ENCODE results near the gene KIAA1210.

Gene KIAA1210

GRCh38 chrX:119071381-119071780 is 56.2 kb downstream of the KIAA1210 start:
- Histone ChIP-seq H3K36me3 (ENCODE audit: control insufficient read depth in 2 of 2, insufficient read depth in 2 of 2, low read length in 2 of 2) (no peaks in the 10 kb centered on the region), H3K4me3 (ENCODE audit: low read length in 2 of 2) (no peak overlapping the region), H3K27ac (ENCODE audit: low read length) (no peak overlapping the region), H3K9ac (ENCODE audit: low read length in 2 of 2) (no peak overlapping the region), H3K27me3 (ENCODE audit: control insufficient read depth in 1 of 2, insufficient read depth in 2 of 2, low read length in 2 of 2) (peaks cover 0 to 6% of the 10 kb centered on the region in 2 donors), H3K4me1 (ENCODE audit: control insufficient read depth, insufficient read depth, low read length) (no peaks in the 10 kb centered on the region), H3K9me3 (ENCODE audit: control insufficient read depth in 2 of 2, low read length in 2 of 2) (no peaks in the 10 kb centered on the region)

GRCh38 chrX:119069762-119070161 is 57.9 kb downstream of the KIAA1210 start:
- Histone ChIP-seq H3K27ac (ENCODE audit: low read length) (no peak overlapping the region), H3K27me3 (ENCODE audit: control insufficient read depth in 1 of 2, insufficient read depth in 2 of 2, low read length in 2 of 2) (peaks cover 0 to 6% of the 10 kb centered on the region in 2 donors), H3K4me3 (ENCODE audit: low read length in 2 of 2) (no peak overlapping the region), H3K4me1 (ENCODE audit: control insufficient read depth, insufficient read depth, low read length) (no peaks in the 10 kb centered on the region), H3K9me3 (ENCODE audit: control insufficient read depth in 2 of 2, low read length in 2 of 2) (no peaks in the 10 kb centered on the region), H3K36me3 (ENCODE audit: control insufficient read depth in 2 of 2, insufficient read depth in 2 of 2, low read length in 2 of 2) (no peaks in the 10 kb centered on the region), H3K9ac (ENCODE audit: low read length in 2 of 2) (no peak overlapping the region)

GRCh38 chrX:119069128-119069527 is 58.5 kb downstream of the KIAA1210 start:
- Histone ChIP-seq H3K9me3 (ENCODE audit: control insufficient read depth in 2 of 2, low read length in 2 of 2) (no peaks in the 10 kb centered on the region), H3K4me3 (ENCODE audit: low read length in 2 of 2) (no peak overlapping the region), H3K9ac (ENCODE audit: low read length in 2 of 2) (no peak overlapping the region), H3K36me3 (ENCODE audit: control insufficient read depth in 2 of 2, insufficient read depth in 2 of 2, low read length in 2 of 2) (no peaks in the 10 kb centered on the region), H3K4me1 (ENCODE audit: control insufficient read depth, insufficient read depth, low read length) (no peaks in the 10 kb centered on the region), H3K27me3 (ENCODE audit: control insufficient read depth in 1 of 2, insufficient read depth in 2 of 2, low read length in 2 of 2) (peaks cover 0 to 6% of the 10 kb centered on the region in 2 donors), H3K27ac (ENCODE audit: low read length) (no peak overlapping the region)

DNA sequence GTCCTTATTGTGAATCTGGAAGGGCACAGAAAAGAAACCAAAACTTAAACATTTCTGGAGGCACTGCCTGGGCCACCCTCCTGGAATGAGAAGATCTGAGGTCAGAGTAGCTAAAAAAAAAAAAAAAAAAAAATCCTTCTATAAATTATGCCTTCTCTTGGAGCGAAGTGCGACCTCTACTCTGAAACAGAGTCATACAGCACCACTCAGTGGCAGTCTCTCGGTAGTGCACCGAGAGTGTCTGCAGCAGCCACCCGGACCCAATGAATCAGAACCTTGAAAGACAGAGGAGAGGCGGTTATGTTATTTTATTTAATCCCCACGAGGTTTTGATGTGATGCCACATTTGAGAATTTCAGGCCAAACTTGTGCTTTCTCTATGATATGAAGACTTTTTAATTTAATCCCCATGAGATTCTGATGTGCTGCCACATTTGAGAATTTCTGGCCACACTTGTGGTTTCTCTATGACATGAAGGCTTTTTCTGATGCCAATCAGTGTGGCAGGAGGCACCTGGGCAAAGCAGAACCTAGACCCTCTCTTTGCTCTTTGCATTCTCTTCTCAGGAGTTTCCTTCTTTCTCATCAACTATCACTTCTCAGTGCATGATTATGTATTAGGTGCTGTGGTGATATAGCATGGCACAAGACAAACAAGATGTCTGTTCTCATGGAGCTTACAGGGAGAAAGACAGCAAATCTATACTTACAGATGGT is 60.4 kb downstream of the KIAA1210 start:
- no peak overlapping the region for H3K27ac ChIP-seq (ENCODE audit: low read length)
- H3K36me3 ChIP-seq (ENCODE audit: control insufficient read depth in 2 of 2, insufficient read depth in 2 of 2, low read length in 2 of 2) = no peaks in the 10 kb centered on the region

GRCh38 chrX:119063428-119063827 is 64.2 kb downstream of the KIAA1210 start:
- Histone ChIP-seq H3K9ac (ENCODE audit: low read length in 2 of 2) (no peak overlapping the region), H3K4me1 (ENCODE audit: control insufficient read depth, insufficient read depth, low read length) (no peaks in the 10 kb centered on the region), H3K27ac (ENCODE audit: low read length) (no peak overlapping the region), H3K27me3 (ENCODE audit: control insufficient read depth in 1 of 2, insufficient read depth in 2 of 2, low read length in 2 of 2) (no peaks in the 10 kb centered on the region), H3K9me3 (ENCODE audit: control insufficient read depth in 2 of 2, low read length in 2 of 2) (no peaks in the 10 kb centered on the region), H3K4me3 (ENCODE audit: low read length in 2 of 2) (no peak overlapping the region), H3K36me3 (ENCODE audit: control insufficient read depth in 2 of 2, insufficient read depth in 2 of 2, low read length in 2 of 2) (no peaks in the 10 kb centered on the region)

More for the DNA sequence above, 60.4 kb downstream of the KIAA1210 start:
- Histone ChIP-seq H3K27me3 (ENCODE audit: control insufficient read depth in 1 of 2, insufficient read depth in 2 of 2, low read length in 2 of 2) (peaks cover 0 to 6% of the 10 kb centered on the region in 2 donors), H3K9ac (ENCODE audit: low read length in 2 of 2) (no peak overlapping the region), H3K9me3 (ENCODE audit: control insufficient read depth in 2 of 2, low read length in 2 of 2) (no peaks in the 10 kb centered on the region), H3K4me3 (ENCODE audit: low read length in 2 of 2) (no peak overlapping the region), H3K4me1 (ENCODE audit: control insufficient read depth, insufficient read depth, low read length) (no peaks in the 10 kb centered on the region)

DNA sequence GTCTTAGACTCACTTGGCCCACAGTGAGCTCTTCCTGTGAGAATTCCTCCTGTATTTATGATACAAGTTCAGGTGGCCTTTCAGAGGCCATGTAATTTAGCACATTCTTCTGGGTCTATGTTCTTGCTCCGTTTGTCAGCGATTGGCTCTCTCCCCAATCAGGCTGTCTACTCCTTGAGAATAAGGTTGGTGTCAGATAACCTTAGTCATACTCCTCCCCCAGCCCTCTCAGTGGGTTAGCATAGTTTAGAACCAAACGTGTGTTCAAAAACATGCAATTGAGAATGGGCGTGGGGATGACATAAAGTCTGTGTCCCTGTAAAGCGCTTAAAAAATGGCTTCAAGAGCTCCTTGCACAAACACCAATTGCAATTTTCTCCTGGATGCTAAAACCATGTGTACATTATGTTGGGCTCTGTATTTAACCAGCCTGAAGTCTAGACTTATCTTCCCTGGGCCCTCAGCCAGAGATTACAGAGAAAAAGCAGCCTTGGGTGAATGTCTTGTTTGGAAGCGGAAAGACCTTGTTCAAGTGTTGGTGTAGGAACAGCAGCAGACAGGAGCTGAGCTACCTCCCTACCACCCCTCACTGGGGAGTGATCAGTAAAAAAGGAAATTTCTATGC is 64.8 kb downstream of the KIAA1210 start:
- Histone ChIP-seq H3K27me3 (ENCODE audit: control insufficient read depth in 1 of 2, insufficient read depth in 2 of 2, low read length in 2 of 2) (no peaks in the 10 kb centered on the region), H3K36me3 (ENCODE audit: control insufficient read depth in 2 of 2, insufficient read depth in 2 of 2, low read length in 2 of 2) (no peaks in the 10 kb centered on the region), H3K27ac (ENCODE audit: low read length) (no peak overlapping the region), H3K9ac (ENCODE audit: low read length in 2 of 2) (no peak overlapping the region), H3K4me1 (ENCODE audit: control insufficient read depth, insufficient read depth, low read length) (no peaks in the 10 kb centered on the region), H3K9me3 (ENCODE audit: control insufficient read depth in 2 of 2, low read length in 2 of 2) (no peaks in the 10 kb centered on the region), H3K4me3 (ENCODE audit: low read length in 2 of 2) (no peak overlapping the region)

DNA sequence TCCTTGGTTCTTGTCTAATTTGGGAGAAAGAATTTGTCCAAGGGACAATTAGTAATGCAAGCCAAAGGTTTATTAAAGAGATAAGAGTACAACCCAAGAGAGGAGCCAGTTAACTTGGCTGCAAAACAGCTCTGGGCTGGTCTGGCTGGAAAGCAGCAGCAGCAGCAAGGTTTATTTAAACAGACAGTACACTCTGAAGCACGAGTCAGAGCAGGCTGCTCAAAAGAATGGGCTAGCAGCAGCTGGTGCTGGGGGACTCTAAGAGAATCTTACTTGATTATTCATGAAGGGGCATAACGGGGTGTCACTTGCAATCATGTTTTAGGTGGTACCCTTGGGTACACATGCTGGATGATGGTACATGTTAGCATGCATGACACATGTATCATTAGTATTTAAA is 71.9 kb downstream of the KIAA1210 start:
- H3K27me3 ChIP-seq (ENCODE audit: control insufficient read depth in 1 of 2, insufficient read depth in 2 of 2, low read length in 2 of 2) = no peaks in the 10 kb centered on the region
- H3K36me3 ChIP-seq (ENCODE audit: control insufficient read depth in 2 of 2, insufficient read depth in 2 of 2, low read length in 2 of 2) = no peaks in the 10 kb centered on the region
- no peak overlapping the region for H3K4me3 ChIP-seq (ENCODE audit: low read length in 2 of 2)
- H3K9ac ChIP-seq (ENCODE audit: low read length in 2 of 2) = no peak overlapping the region
- H3K27ac ChIP-seq (ENCODE audit: low read length) = no peak overlapping the region
- H3K9me3 ChIP-seq (ENCODE audit: control insufficient read depth in 2 of 2, low read length in 2 of 2) = no peaks in the 10 kb centered on the region
- no peaks in the 10 kb centered on the region for H3K4me1 ChIP-seq (ENCODE audit: control insufficient read depth, insufficient read depth, low read length)

DNA sequence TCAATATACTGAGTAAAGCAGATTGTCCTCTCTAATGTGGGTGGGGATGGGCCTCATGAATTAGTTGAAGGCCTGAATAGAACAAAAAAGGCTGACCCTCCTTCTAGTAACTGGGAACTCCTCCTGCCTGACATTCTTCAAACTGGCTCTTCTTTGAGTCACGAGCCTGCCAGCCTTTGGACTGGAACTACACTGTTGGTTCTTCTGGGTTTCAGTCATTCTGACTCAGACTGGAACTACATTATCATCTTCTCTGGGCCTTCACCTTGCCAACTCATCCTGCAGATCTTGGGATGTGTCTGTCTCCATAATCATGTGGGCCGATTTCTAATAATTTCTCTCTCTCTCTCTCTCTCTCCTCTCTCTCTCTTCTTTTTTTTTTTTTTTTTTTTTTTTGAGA is 81.7 kb downstream of the KIAA1210 start:
- Histone ChIP-seq H3K4me1 (ENCODE audit: control insufficient read depth, insufficient read depth, low read length) (peaks cover 5% of the 10 kb centered on the region), H3K9me3 (ENCODE audit: control insufficient read depth in 2 of 2, low read length in 2 of 2) (no peaks in the 10 kb centered on the region), H3K9ac (ENCODE audit: low read length in 2 of 2) (no peak overlapping the region), H3K27me3 (ENCODE audit: control insufficient read depth in 1 of 2, insufficient read depth in 2 of 2, low read length in 2 of 2) (no peaks in the 10 kb centered on the region), H3K27ac (ENCODE audit: low read length) (no peak overlapping the region), H3K36me3 (ENCODE audit: control insufficient read depth in 2 of 2, insufficient read depth in 2 of 2, low read length in 2 of 2) (no peaks in the 10 kb centered on the region), H3K4me3 (ENCODE audit: low read length in 2 of 2) (no peak overlapping the region)

GRCh38 chrX:119042996-119043395 is 84.6 kb downstream of the KIAA1210 start:
- Histone ChIP-seq H3K9ac (ENCODE audit: low read length in 2 of 2) (no peak overlapping the region), H3K4me1 (ENCODE audit: control insufficient read depth, insufficient read depth, low read length) (peaks cover 12% of the 10 kb centered on the region), H3K4me3 (ENCODE audit: low read length in 2 of 2) (no peak overlapping the region), H3K27ac (ENCODE audit: low read length) (no peak overlapping the region), H3K36me3 (ENCODE audit: control insufficient read depth in 2 of 2, insufficient read depth in 2 of 2, low read length in 2 of 2) (no peaks in the 10 kb centered on the region), H3K27me3 (ENCODE audit: control insufficient read depth in 1 of 2, insufficient read depth in 2 of 2, low read length in 2 of 2) (no peaks in the 10 kb centered on the region), H3K9me3 (ENCODE audit: control insufficient read depth in 2 of 2, low read length in 2 of 2) (no peaks in the 10 kb centered on the region)

DNA sequence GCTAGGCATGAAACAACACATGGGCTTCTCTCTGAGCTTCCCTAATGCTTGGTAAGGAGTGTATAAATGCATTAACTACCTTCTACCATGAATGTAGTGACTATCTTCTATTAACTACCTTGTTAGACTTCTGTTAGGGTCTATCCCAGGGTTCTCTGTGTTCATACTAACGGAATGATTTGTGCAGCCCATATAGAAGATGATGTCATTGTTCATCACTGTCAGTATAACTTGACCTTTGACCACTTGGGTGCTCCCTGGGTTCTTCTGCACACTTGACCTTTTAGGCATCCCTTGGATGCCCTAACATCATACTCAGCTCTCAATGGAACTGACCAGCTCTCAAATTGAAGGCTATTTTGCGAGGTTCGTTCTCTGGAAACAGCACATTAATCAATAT is 85.6 kb downstream of the KIAA1210 start:
- H3K27me3 ChIP-seq (ENCODE audit: control insufficient read depth in 1 of 2, insufficient read depth in 2 of 2, low read length in 2 of 2) = no peaks in the 10 kb centered on the region

DNA sequence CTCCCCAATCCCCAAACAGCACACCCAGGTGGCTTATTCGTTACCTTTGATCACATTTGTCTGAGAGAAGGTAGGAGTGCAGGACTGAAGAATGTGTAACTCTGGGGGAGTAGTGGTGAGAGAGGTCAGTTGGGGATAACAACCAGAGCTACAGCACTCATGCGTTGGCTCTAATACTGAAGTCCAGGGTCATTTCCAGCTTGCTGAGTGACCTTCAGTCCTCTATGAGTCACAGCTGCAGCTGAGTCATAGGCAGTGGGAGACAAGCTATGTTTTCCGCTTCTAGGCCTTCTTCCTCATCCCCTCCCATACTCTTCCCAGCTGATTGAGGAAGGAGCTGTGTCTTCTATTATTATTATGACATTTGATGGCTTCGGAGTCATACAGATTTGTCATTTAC is 86.4 kb downstream of the KIAA1210 start:
- H3K4me3 ChIP-seq (ENCODE audit: low read length in 2 of 2) = no peak overlapping the region
- H3K9ac ChIP-seq (ENCODE audit: low read length in 2 of 2) = no peak overlapping the region
- no peaks in the 10 kb centered on the region for H3K36me3 ChIP-seq (ENCODE audit: control insufficient read depth in 2 of 2, insufficient read depth in 2 of 2, low read length in 2 of 2)
- no peaks in the 10 kb centered on the region for H3K9me3 ChIP-seq (ENCODE audit: control insufficient read depth in 2 of 2, low read length in 2 of 2)
- no peaks in the 10 kb centered on the region for H3K27me3 ChIP-seq (ENCODE audit: control insufficient read depth in 1 of 2, insufficient read depth in 2 of 2, low read length in 2 of 2)
- peaks cover 12% of the 10 kb centered on the region for H3K4me1 ChIP-seq (ENCODE audit: control insufficient read depth, insufficient read depth, low read length)
- no peak overlapping the region for H3K27ac ChIP-seq (ENCODE audit: low read length)

More for the DNA sequence above, 85.6 kb downstream of the KIAA1210 start:
- Histone ChIP-seq H3K27ac (ENCODE audit: low read length) (no peak overlapping the region), H3K36me3 (ENCODE audit: control insufficient read depth in 2 of 2, insufficient read depth in 2 of 2, low read length in 2 of 2) (no peaks in the 10 kb centered on the region), H3K4me3 (ENCODE audit: low read length in 2 of 2) (no peak overlapping the region), H3K9me3 (ENCODE audit: control insufficient read depth in 2 of 2, low read length in 2 of 2) (no peaks in the 10 kb centered on the region), H3K4me1 (ENCODE audit: control insufficient read depth, insufficient read depth, low read length) (peaks cover 12% of the 10 kb centered on the region), H3K9ac (ENCODE audit: low read length in 2 of 2) (no peak overlapping the region)
